Caki2 (cell line): Measurements from ENCODE around the gene TFAP2A. TPM values are rescaled to one million over a fixed set of nuclear protein-coding genes. Genes with fewer than 3 reads are reported as not detected.

Experiments used
- DNase-seq: peaks from one replicate; pipeline ENCODE4 v3.0.0-alpha.2; 2015; ENCODE audit warnings: low read depth
- in situ Hi-C: cut with HindIII; loops from 2 replicates; pipeline ENCODE4 v1.10.0; 2016; ENCODE audit warnings: low sequenced_read_pairs, low pct_unique_long_range_greater_than_20kb, mixed read lengths
- total RNA-seq: library from RNA; depleted of rRNA; stranded (reverse); fragments of >200 nt; shearing (Covaris generic); gene quantifications from 2 replicates; pipeline ENCODE4 v1.2.3, GENCODE V29; 2014; ENCODE audit warnings: low replicate concordance; rRNA removed

Gene TFAP2A
- total RNA-seq, 1 experiment from 2014 or later = 4.2 TPM

- in situ Hi-C loops = no loop called here
- DNase-seq = no peak
Observed at GRCh38 chr6:10373642-10374359, 41.1 kb downstream of the TFAP2A start.

GRCh38 chr6:10369896-10370295 lies 45.0 kb downstream of the TFAP2A start:
- DNase-seq = peak; percentile 20
- in situ Hi-C loops = no loop called here

GRCh38 chr6:10368861-10369260 lies 46.0 kb downstream of the TFAP2A start:
- no peak for DNase-seq
- in situ Hi-C loops = no loop called here

GRCh38 chr6:10363911-10364310 lies 51.0 kb downstream of the TFAP2A start:
- in situ Hi-C loops = no loop called here
- DNase-seq = no peak

- no peak for DNase-seq
- in situ Hi-C loops = no loop called here
Observed at GRCh38 chr6:10362300-10362699, 52.6 kb downstream of the TFAP2A start.

GRCh38 chr6:10361428-10361827 lies 53.4 kb downstream of the TFAP2A start:
- DNase-seq = no peak
- in situ Hi-C loops = no loop called here

- DNase-seq = no peak
- in situ Hi-C loops = no loop called here
Observed at GRCh38 chr6:10359581-10359980, 55.3 kb downstream of the TFAP2A start.

- DNase-seq = peak; percentile 91
- in situ Hi-C loops = no loop called here
Observed at GRCh38 chr6:10355115-10355702, 59.7 kb downstream of the TFAP2A start.

- in situ Hi-C loops = no loop called here
- no peak for DNase-seq
Observed at GRCh38 chr6:10351791-10352190, 63.1 kb downstream of the TFAP2A start.

GRCh38 chr6:10350720-10351119 lies 64.2 kb downstream of the TFAP2A start:
- DNase-seq = no peak

GRCh38 chr6:10347561-10348327 lies 67.1 kb downstream of the TFAP2A start:
- in situ Hi-C loops = no loop called here
- DNase-seq = peak; percentile 90

More at GRCh38 chr6:10350720-10351119, 64.2 kb downstream of the TFAP2A start:
- in situ Hi-C loops = no loop called here

Other genes starting within 250 kb of the TFAP2A start
- 43.9 and 54.9 TPM in 2 replicates for gene GCNT2, start 106.3 kb upstream of the TFAP2A start, total RNA-seq